Measurements from ENCODE around the gene SYT14. TPM values are rescaled to one million over a fixed set of nuclear protein-coding genes. Genes with fewer than 3 reads are reported as not detected.
"Not testable (repeated sequence)": the region's sequence is repeated elsewhere in the genome, so short reads cannot be mapped to it uniquely, and the experiment has no call there.

SYT14 gene
- total RNA-seq, 1 donor from 2014 or later = 0.06 TPM

- no peak for DNase-seq (ENCODE audit: low spot score)
These were observed 87.0 kb downstream of the SYT14 start for GRCh38 chr1:210024996-210025395.

GRCh38 chr1:210025870-210026269 is 87.9 kb downstream of the SYT14 start:
- DNase-seq (ENCODE audit: low spot score) = no peak

GRCh38 chr1:210027994-210028393 is 90.0 kb downstream of the SYT14 start:
- no peak for DNase-seq (ENCODE audit: low spot score)

GRCh38 chr1:210031473-210031872 is 93.5 kb downstream of the SYT14 start:
- DNase-seq (ENCODE audit: low spot score) = no peak

- no peak for DNase-seq (ENCODE audit: low spot score)
These were observed 105.0 kb downstream of the SYT14 start for GRCh38 chr1:210043058-210043457.

GRCh38 chr1:210049616-210050015 is 111.6 kb downstream of the SYT14 start:
- DNase-seq (ENCODE audit: low spot score) = no peak

- DNase-seq (ENCODE audit: low spot score) = not testable (repeated sequence)
These were observed 112.5 kb downstream of the SYT14 start for GRCh38 chr1:210050491-210050890.

- DNase-seq (ENCODE audit: low spot score) = no peak
These were observed 115.1 kb downstream of the SYT14 start for GRCh38 chr1:210053126-210053525.

GRCh38 chr1:210057593-210057992 is 119.6 kb downstream of the SYT14 start:
- no peak for DNase-seq (ENCODE audit: low spot score)

- no peak for DNase-seq (ENCODE audit: low spot score)
These were observed 124.0 kb downstream of the SYT14 start for GRCh38 chr1:210061992-210062391.

GRCh38 chr1:210070531-210070930 is 132.5 kb downstream of the SYT14 start:
- DNase-seq (ENCODE audit: low spot score) = no peak

GRCh38 chr1:210072129-210072528 is 134.1 kb downstream of the SYT14 start:
- DNase-seq (ENCODE audit: low spot score) = no peak

GRCh38 chr1:210072896-210073504 is 135.0 kb downstream of the SYT14 start:
- no peak for DNase-seq (ENCODE audit: low spot score)

GRCh38 chr1:210074904-210075303 is 136.9 kb downstream of the SYT14 start:
- no peak for DNase-seq (ENCODE audit: low spot score)

- no peak for DNase-seq (ENCODE audit: low spot score)
These were observed 138.6 kb downstream of the SYT14 start for GRCh38 chr1:210076620-210077019.

GRCh38 chr1:210081494-210081893 is 143.5 kb downstream of the SYT14 start:
- DNase-seq (ENCODE audit: low spot score) = no peak

- DNase-seq (ENCODE audit: low spot score) = no peak
These were observed 147.3 kb downstream of the SYT14 start for GRCh38 chr1:210085359-210085758.

GRCh38 chr1:210087058-210087457 is 149.0 kb downstream of the SYT14 start:
- no peak for DNase-seq (ENCODE audit: low spot score)

GRCh38 chr1:210089855-210090254 is 151.8 kb downstream of the SYT14 start:
- no peak for DNase-seq (ENCODE audit: low spot score)

- no peak for DNase-seq (ENCODE audit: low spot score)
These were observed 154.3 kb downstream of the SYT14 start for GRCh38 chr1:210092366-210092765.

GRCh38 chr1:210093461-210093860 is 155.4 kb downstream of the SYT14 start:
- DNase-seq (ENCODE audit: low spot score) = no peak

- DNase-seq (ENCODE audit: low spot score) = no peak
These were observed 160.3 kb downstream of the SYT14 start for GRCh38 chr1:210098356-210098755.

- no peak for DNase-seq (ENCODE audit: low spot score)
These were observed 161.9 kb downstream of the SYT14 start for GRCh38 chr1:210099921-210100320.

GRCh38 chr1:210104103-210104502 is 166.1 kb downstream of the SYT14 start:
- peak; percentile 12 for DNase-seq (ENCODE audit: low spot score)
